ENCODE results near the gene GM2A. TPM values are rescaled to one million over a fixed set of nuclear protein-coding genes. Genes with fewer than 3 reads are reported as not detected.

GM2A gene
- total RNA-seq, 1 experiment from 2014 or later = 36.2 TPM

DNA sequence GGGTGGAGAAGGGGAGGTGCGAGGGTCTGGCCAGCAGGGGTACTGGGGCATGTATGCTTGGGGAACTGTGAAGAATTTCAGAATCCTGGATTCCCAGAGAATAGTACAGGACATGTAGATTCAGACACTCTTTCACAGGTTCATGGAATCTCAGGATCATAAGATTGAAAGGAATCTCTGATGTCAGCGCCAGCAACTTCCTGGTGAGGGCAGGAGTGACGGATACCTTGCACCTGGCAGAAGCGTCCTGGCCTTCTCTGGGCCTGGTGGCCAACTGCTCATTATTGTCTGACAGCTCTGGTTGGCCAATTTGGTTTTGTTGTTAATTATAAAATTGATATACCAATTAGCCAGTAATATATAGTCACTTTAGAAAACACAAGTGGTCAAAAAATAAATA, 6.9 kb downstream of the GM2A start (continued):
- TF ChIP-seq, protein P1, sequence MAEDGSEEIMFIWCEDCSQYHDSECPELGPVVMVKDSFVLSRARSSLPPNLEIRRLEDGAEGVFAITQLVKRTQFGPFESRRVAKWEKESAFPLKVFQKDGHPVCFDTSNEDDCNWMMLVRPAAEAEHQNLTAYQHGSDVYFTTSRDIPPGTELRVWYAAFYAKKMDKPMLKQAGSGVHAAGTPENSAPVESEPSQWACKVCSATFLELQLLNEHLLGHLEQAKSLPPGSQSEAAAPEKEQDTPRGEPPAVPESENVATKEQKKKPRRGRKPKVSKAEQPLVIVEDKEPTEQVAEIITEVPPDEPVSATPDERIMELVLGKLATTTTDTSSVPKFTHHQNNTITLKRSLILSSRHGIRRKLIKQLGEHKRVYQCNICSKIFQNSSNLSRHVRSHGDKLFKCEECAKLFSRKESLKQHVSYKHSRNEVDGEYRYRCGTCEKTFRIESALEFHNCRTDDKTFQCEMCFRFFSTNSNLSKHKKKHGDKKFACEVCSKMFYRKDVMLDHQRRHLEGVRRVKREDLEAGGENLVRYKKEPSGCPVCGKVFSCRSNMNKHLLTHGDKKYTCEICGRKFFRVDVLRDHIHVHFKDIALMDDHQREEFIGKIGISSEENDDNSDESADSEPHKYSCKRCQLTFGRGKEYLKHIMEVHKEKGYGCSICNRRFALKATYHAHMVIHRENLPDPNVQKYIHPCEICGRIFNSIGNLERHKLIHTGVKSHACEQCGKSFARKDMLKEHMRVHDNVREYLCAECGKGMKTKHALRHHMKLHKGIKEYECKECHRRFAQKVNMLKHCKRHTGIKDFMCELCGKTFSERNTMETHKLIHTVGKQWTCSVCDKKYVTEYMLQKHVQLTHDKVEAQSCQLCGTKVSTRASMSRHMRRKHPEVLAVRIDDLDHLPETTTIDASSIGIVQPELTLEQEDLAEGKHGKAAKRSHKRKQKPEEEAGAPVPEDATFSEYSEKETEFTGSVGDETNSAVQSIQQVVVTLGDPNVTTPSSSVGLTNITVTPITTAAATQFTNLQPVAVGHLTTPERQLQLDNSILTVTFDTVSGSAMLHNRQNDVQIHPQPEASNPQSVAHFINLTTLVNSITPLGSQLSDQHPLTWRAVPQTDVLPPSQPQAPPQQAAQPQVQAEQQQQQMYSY (CRISPR knock-in tag; IDR thresholded peaks at IDR 0.05) = no peak
- TF ChIP-seq SOX15 (CRISPR knock-in tag; IDR thresholded peaks at IDR 0.05) = no peak
- no peak for TF ChIP-seq SP1 (CRISPR knock-in tag; conservative IDR thresholded peaks at IDR 0.05)
- TF ChIP-seq ELF4 (CRISPR knock-in tag; IDR thresholded peaks at IDR 0.05; ENCODE audit: low read depth) = no peak
- TF ChIP-seq PRRX2 (CRISPR knock-in tag; IDR thresholded peaks at IDR 0.05) = no peak
- TF ChIP-seq ETV6 (CRISPR knock-in tag; IDR thresholded peaks at IDR 0.05) = no peak

DNA sequence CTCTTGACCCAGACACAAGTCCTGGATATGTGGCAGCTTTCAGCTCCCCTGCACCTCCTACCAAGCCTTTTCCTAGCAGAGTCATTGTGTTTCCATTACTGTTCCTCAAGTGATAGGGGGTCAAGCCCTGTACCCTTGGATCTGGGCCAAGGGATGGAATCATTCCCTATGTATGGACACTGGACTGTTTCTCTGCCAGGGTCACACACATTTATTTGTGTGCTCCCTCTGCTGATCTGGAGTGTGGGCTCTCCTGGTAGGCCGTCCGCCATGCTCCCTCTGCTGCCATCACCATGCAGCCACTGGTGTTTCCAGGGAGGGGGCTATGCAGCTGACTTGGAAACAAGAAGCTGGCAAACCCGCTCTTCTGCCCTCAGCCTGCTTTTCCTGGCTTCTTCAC, 9.5 kb downstream of the GM2A start:
- H3K27ac Mint-ChIP-seq = no peak overlapping the region
- no peak overlapping the region for H3K4me3 Mint-ChIP-seq
- CTCF ChIA-PET = interaction anchor here (1.9 kb wide), 1 partner anchor 10 kb away, joined by 6 read pairs; the partner anchor contains the start of gene GM2A
- no peak for ATAC-seq
- no peak for DNase-seq (ENCODE audit: low spot score)
- H3K4me1 Mint-ChIP-seq = peaks cover 12% of the 10 kb centered on the region
- TF ChIP-seq, protein P2, sequence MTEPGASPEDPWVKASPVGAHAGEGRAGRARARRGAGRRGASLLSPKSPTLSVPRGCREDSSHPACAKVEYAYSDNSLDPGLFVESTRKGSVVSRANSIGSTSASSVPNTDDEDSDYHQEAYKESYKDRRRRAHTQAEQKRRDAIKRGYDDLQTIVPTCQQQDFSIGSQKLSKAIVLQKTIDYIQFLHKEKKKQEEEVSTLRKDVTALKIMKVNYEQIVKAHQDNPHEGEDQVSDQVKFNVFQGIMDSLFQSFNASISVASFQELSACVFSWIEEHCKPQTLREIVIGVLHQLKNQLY (CRISPR knock-in tag; IDR thresholded peaks at IDR 0.05) = no peak
- no peak for TF ChIP-seq ESRRA (CRISPR knock-in tag; IDR thresholded peaks at IDR 0.05; ENCODE audit: borderline replicate concordance)
- H3K9me3 Mint-ChIP-seq = no peaks in the 10 kb centered on the region
- POLR2A ChIA-PET = no interaction called here
- no peaks in the 10 kb centered on the region for H3K27me3 Mint-ChIP-seq (ENCODE audit: low read depth)
- peaks cover 14% of the 10 kb centered on the region for H3K36me3 Mint-ChIP-seq

DNA sequence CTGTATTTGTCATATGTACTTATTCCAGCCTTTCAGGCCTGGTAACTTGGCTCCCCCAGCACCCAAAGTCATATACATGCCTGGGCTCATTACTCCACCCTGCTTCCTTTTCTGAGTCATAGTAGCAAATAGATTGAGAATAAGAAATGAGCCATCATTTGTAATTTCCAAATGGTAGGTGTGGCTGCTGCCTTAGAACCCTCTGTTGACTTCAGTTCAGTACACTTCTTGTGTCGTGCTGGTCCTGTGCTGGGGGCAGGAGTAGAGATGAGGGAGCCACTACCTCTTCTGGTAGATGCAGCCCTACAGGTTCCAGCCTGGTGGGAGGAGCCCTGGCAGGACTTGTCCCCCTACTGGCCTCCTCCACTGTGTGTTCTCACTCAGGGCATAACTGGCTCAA, 11.1 kb downstream of the GM2A start:
- H3K4me1 Mint-ChIP-seq = peaks cover 5% of the 10 kb centered on the region; the same call in 1 of the 2 replicates
- CTCF ChIA-PET = interaction anchor here (0.6 to 1.9 kb wide), 4 partner anchors 11 to 260 kb away, joined by 3 to 6 read pairs (median 3); partner anchors contain the start of gene GM2A
- no peak overlapping the region for H3K27ac Mint-ChIP-seq
- H3K9me3 Mint-ChIP-seq = no peaks in the 10 kb centered on the region
- H3K27me3 Mint-ChIP-seq (ENCODE audit: low read depth) = no peaks in the 10 kb centered on the region
- DNase-seq (ENCODE audit: low spot score) (no peak), ATAC-seq (peak; percentile 76)
- no peak for TF ChIP-seq ESRRA (CRISPR knock-in tag; IDR thresholded peaks at IDR 0.05; ENCODE audit: borderline replicate concordance)
- H3K36me3 Mint-ChIP-seq = peaks cover 17% of the 10 kb centered on the region
- H3K4me3 Mint-ChIP-seq = no peak overlapping the region
- POLR2A ChIA-PET = no interaction called here

DNA sequence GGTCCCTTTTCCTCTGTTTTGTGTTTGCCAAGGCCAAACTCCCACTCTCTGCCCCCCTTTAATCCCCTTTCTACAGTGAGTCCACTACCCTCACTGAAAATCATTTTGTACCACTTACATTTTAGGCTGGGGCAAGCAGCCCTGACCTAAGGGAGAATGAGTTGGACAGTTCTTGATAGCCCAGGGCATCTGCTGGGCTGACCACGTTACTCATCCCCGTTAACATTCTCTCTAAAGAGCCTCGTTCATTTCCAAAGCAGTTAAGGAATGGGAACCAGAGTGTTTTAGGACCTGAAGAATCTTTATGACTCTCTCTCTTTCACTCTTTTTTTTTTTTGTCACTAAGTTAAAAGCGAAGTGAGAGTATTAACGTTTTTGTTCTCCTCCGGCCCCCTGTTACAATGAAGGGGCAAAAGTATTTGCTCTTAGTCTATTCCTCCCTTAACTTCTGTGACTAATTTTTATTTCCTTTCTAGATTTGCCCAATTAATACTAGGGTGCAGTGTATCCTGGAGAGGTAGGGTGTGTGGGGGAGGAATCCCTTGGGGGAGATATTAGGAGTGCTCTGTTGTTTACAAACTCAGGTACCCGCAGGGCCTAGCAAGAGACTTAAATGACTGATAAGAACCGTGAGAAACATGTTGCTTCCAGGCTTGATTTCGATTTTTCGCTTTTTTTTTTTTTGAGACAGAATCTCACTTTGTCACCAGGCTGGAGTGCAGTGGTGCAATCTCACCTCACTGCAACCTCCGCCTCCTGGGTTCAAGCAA, 14.7 kb downstream of the GM2A start:
- no peak overlapping the region for H3K4me3 Mint-ChIP-seq
- ATAC-seq (no peak), DNase-seq (ENCODE audit: low spot score) (no peak)
- no peak overlapping the region for H3K27ac Mint-ChIP-seq
- POLR2A ChIA-PET = no interaction called here
- peaks cover 5% of the 10 kb centered on the region; the same call in 1 of the 2 replicates for H3K4me1 Mint-ChIP-seq
- CTCF ChIA-PET = no interaction called here
- peaks cover 17% of the 10 kb centered on the region for H3K36me3 Mint-ChIP-seq
- H3K9me3 Mint-ChIP-seq = no peaks in the 10 kb centered on the region
- H3K27me3 Mint-ChIP-seq (ENCODE audit: low read depth) = no peaks in the 10 kb centered on the region
- TF ChIP-seq, protein P3, sequence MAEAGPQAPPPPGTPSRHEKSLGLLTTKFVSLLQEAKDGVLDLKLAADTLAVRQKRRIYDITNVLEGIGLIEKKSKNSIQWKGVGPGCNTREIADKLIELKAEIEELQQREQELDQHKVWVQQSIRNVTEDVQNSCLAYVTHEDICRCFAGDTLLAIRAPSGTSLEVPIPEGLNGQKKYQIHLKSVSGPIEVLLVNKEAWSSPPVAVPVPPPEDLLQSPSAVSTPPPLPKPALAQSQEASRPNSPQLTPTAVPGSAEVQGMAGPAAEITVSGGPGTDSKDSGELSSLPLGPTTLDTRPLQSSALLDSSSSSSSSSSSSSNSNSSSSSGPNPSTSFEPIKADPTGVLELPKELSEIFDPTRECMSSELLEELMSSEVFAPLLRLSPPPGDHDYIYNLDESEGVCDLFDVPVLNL (CRISPR knock-in tag; IDR thresholded peaks at IDR 0.05; ENCODE audit: borderline replicate concordance, low read depth) = no peak
- TF ChIP-seq, protein P4, sequence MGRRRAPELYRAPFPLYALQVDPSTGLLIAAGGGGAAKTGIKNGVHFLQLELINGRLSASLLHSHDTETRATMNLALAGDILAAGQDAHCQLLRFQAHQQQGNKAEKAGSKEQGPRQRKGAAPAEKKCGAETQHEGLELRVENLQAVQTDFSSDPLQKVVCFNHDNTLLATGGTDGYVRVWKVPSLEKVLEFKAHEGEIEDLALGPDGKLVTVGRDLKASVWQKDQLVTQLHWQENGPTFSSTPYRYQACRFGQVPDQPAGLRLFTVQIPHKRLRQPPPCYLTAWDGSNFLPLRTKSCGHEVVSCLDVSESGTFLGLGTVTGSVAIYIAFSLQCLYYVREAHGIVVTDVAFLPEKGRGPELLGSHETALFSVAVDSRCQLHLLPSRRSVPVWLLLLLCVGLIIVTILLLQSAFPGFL (CRISPR knock-in tag; IDR thresholded peaks at IDR 0.05; ENCODE audit: borderline replicate concordance) = no peak
- TF ChIP-seq ETV6 (CRISPR knock-in tag; IDR thresholded peaks at IDR 0.05) (no peak), TEAD1 (CRISPR knock-in tag; IDR thresholded peaks at IDR 0.05) (no peak), IRF2 (CRISPR knock-in tag; IDR thresholded peaks at IDR 0.05; ENCODE audit: borderline replicate concordance, low read depth) (no peak), JAZF1 (CRISPR knock-in tag; IDR thresholded peaks at IDR 0.05) (no peak), GTF2I (CRISPR knock-in tag; conservative IDR thresholded peaks at IDR 0.05) (no peak), NFATC4 (CRISPR knock-in tag; IDR thresholded peaks at IDR 0.05) (no peak), RORB (CRISPR knock-in tag; IDR thresholded peaks at IDR 0.05) (no peak), KAT7 (CRISPR knock-in tag; IDR thresholded peaks at IDR 0.05; ENCODE audit: borderline replicate concordance) (no peak)
- TF ChIP-seq, protein P5, sequence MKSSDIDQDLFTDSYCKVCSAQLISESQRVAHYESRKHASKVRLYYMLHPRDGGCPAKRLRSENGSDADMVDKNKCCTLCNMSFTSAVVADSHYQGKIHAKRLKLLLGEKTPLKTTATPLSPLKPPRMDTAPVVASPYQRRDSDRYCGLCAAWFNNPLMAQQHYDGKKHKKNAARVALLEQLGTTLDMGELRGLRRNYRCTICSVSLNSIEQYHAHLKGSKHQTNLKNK (CRISPR knock-in tag; IDR thresholded peaks at IDR 0.05) = no peak
- TF ChIP-seq, protein P6, sequence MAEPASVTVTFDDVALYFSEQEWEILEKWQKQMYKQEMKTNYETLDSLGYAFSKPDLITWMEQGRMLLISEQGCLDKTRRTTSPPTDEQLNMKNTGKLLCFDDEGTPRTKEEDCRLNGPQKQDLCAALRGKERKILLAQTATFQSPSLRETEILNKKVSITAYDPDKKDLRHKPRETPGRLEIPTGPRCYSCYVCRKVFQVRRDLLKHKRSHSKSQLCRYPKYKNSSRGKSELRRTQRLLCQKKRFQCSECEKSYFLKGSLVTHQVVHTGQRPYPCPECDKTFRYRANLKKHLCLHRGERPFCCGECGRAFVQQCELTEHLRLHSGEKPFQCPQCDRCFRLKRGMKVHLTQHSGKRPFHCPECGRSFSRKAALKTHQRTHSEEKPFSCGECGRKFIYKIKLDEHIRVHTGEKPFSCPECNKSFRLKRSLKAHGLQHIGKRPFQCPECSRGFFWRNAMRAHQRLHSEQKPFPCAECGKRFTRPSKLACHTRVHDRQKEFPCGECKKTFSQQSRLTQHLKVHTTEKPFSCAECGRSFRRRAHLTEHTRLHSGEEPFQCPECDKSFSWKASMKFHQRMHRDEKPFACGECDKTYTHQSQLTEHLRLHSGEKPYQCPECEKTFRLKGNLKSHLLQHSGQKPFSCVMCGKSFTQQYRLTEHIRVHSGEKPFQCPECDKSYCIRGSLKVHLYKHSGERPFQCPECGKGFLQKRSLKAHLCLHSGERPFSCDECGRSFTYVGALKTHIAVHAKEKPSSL (CRISPR knock-in tag; conservative IDR thresholded peaks at IDR 0.05) = no peak
